HL-60/S4 treated with phorbol 12-myristate 13-acetate at 8.2 ng/mL for 4 days and 3 days (cell line): Measurements from ENCODE around the gene SSH2.
"Not testable (repeated sequence)": the region's sequence is repeated elsewhere in the genome, so short reads cannot be mapped to it uniquely, and the experiment has no call there.

Experiments used
- in situ Hi-C: fragments of 300-500 bp; cut with MboI; formaldehyde crosslinking; loops from 2 replicates; pipeline ENCODE4 v1.15.0; 2022; ENCODE audit warnings: low sequenced_read_pairs

Gene SSH2, protein sequence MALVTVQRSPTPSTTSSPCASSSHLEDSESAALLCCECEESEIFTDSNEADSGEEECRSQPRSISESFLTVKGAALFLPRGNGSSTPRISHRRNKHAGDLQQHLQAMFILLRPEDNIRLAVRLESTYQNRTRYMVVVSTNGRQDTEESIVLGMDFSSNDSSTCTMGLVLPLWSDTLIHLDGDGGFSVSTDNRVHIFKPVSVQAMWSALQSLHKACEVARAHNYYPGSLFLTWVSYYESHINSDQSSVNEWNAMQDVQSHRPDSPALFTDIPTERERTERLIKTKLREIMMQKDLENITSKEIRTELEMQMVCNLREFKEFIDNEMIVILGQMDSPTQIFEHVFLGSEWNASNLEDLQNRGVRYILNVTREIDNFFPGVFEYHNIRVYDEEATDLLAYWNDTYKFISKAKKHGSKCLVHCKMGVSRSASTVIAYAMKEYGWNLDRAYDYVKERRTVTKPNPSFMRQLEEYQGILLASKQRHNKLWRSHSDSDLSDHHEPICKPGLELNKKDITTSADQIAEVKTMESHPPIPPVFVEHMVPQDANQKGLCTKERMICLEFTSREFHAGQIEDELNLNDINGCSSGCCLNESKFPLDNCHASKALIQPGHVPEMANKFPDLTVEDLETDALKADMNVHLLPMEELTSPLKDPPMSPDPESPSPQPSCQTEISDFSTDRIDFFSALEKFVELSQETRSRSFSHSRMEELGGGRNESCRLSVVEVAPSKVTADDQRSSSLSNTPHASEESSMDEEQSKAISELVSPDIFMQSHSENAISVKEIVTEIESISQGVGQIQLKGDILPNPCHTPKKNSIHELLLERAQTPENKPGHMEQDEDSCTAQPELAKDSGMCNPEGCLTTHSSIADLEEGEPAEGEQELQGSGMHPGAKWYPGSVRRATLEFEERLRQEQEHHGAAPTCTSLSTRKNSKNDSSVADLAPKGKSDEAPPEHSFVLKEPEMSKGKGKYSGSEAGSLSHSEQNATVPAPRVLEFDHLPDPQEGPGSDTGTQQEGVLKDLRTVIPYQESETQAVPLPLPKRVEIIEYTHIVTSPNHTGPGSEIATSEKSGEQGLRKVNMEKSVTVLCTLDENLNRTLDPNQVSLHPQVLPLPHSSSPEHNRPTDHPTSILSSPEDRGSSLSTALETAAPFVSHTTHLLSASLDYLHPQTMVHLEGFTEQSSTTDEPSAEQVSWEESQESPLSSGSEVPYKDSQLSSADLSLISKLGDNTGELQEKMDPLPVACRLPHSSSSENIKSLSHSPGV (N-terminal part only)

DNA sequence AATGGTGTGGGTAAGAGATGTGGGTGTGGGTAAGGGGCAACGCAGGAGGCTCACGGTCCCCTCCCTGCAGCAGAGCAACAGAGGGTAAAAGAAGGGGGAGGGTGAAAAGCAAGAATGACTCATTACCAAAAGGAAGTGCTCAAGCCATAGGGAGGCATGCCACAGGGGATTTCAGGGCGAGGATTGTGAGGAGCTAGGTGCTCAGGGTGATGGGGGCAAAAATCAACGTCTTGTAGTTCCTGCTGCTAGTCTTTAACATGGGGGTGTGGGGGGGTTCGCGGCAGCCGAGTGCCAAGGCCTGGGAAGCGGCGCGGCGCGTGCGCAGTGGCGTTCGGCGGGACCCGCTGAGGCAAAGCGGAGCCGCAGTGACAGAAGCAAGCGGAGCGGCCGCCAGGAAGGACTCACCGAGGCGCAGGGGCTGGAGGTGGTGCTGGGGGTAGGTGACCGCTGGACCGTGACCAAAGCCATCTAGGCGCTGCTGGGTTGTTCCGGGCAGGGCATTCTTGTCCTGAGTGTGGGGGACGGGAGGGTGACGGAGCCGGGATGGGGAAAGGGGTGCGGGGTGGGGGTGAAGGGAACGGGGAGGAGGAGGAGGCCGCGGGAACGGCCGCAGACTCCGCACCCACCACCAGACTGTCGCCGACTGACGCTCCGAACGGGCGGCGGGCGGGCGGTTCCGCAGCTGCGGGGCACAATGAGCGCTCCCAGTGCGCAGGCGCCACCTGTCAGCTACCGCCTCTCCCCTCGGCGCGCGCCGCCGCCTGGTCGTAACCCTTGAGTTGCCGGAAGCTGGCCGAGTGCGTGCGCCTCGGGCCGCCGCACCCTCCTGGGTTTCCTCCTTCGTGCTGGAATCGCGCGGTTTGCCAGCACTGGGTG lies at the start of gene SSH2:
TSS of gene SSH2 (minus strand) at position 696 of the 876 bp plus-strand sequence. CDS start at position 468, 228 bp downstream.
- in situ Hi-C loops = loop anchor here (25.0 kb wide), 1 partner anchor 117 kb away; no protein-coding TSS in a partner anchor

DNA sequence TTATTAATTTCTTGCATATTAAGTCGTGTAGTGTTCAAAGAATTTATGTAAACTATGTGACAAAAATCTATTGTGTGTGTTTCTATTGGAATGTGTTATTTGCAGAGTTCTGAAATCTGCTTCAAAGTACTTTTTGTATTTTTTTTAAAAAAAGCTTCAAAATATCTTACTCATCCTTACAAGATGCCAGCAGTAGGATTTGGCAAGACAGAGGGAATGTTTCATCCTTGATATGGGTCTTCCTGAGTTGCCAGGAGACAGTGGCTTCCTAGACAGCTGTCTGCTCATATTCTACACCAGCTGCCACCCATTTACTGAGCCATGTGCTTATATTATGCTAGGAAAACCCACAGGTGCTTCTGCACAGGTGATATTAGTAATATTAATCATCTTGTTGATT lies 47.8 kb upstream of the SSH2 start:
- in situ Hi-C loops = no loop called here

DNA sequence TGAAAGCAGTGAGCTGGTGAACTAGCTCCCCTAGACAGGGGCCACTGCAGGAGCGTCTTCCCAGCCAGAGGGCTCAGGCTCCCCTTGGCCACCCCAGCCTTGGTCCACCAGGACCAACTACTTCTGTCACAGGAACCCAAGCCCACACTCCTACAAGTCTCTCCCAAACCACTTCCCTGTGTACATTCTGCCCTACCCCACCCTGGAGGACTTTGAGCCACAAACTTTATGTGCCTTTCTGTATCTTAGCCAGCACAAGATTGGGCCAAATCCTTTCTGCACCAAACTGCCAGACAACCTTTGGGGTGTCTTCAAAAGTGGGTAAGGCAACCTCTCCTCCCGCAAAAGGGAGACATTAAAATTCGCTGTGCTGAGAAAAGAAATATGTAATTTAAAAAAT lies 43.0 kb upstream of the SSH2 start:
- in situ Hi-C loops = no loop called here

DNA sequence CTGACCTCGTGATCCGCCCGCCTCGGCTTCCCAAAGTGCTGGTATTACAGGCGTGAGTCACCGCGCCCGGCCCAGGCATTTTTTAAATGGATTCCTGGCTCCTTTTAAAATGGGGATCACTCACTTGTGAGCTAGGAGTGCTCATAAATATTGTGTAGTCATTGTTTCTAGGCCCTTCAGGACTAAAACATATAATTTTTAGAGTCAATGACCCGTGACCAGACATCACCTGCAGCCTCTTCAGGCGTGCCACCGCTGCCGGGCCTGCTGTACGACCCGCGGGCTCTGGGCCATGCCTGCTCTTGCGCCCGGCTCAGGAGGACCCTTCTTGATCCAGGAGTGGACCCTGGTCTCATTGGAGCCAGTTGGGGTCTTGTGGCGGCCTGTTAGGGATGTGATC lies 42.2 kb upstream of the SSH2 start:
- in situ Hi-C loops = no loop called here

DNA sequence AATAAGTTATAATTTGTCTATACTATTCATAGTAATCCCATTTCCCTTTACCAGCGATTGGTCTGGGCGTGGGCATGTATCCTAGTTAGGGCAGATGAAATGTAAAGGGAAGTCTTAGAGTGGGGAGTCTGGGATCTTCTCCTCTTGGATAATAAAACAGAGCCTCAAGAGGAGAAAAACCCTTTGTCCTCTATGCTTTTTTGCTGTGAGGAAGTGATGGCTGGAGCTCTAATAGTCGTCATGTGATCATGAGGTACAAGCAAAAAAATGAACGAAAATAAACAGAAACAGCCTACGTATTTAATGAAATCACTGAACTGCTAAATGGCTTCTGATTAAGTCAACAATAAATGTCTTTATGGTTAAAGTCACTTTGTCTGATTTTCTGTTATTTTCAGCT lies 38.2 kb upstream of the SSH2 start:
- in situ Hi-C loops = no loop called here

DNA sequence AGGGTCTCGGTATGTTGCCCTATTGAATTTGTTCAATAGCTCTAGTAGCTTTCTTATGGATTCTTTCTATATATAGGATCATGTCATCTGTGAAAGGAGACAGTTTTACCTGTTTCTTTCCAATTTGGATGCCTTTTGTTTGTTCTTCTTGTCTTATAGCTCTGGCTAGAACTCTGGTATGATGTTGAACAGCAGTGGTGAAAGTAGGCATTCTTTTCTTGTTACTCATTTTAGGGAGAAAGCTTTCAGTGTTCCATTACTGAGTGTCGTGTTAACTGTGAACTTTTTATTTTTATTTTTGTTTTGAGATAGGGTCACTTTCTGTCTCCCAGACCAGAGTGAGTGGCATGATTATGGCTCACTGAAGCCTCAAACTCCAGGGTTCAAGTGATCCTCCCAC lies 32.6 kb upstream of the SSH2 start:
- in situ Hi-C loops = no loop called here

DNA sequence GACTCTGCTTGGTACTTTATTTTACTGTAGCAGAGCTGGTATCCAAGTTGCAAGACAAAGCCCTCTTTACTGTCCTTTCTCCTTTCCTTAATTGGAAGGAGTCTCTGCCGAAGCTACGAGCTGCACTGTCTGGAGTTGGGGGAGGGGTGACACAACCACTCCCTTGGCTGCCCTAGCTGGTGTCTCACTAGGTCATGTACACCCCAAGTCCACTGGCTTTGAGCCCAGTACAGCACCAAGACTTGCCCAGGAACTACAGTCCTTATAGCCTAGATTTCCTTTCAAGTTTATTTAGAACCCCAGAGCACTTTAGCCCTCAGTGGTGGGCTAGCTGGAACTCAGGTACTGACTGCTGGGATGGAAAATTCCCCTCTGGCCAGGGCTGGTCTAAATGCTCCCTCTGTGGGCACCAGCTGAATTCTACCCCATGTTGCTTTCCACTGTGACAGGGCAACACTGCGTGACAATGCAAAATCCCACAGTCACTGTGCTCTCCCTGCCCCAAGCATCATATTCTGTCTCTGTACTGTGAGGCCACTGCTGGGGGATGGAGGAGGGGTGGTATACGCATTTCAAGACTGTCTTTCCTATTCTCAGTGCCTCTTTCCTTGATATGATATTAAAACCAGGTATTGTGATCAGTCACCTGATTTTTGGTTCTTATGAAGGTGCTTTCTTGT lies 29.8 kb upstream of the SSH2 start:
- in situ Hi-C loops = no loop called here

DNA sequence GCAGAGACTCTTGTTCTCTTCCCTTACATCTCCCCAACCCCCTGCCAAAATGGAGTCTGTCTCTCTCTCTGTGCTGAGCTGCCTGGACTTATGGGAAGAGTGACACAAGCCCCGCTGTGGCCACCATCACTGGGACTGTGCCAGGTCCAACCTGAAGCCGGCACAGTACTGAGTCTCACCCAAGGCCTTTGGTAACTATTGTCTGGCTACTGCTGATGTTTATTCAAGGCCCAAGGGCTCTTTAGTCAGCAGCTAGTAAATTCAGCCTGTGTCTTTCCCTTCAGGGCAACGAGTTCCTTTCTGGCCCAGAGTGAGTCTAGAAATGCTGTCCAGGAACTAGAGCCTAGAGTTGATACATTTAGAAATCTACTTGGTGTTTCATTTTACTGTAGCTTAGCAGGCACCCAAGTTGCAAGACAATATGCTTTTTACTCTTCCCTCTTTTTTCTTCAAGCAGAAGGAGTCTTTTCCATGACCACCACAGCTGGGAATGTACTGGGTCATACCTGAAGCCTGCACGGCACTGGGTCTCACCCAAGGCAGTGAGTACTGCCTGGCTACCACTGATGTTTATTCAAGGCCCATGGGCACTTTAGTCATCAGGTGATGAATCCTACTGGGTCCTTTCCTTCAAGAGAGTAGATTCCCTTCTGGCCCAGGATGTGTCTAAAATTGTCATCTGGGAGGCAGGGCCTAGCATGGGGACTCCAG lies 29.1 kb upstream of the SSH2 start:
- in situ Hi-C loops = no loop called here

DNA sequence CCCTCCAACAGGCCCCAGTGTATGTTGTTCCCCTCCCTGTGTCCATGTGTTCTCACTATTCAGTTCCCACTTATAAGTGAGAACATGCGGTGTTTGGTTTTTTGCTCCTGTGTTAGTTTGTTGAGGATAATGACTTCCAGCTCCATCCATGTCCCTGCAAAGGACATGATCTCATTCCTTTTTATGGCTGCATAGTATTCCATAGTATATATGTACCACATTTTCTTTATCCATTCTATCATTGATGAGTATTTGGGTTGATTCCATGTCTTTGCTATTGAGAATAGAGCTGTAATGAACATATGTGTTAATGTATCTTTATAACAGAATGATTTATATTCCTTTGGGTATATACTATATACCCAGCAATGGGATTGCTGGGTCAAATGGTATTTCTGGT lies 27.5 kb upstream of the SSH2 start:
- in situ Hi-C loops = not testable (repeated sequence)

DNA sequence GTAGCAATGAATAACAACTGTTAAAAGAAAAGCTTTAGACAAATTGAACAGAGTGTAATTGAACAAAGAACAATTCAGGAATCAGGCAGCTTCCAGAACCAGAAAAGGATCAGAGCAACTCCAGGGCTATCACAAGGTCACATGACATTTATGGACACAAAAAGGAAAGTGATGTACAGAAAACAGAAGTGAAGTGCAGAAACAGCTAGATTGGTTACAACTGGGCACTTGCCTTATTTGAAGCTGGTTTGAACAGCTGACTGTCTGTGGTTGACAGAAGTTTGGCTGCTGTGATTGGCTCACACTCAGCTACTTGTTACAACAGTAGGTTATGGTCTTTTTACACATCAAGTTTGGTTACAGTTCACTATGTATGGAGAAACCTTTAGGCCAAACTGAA lies 26.2 kb upstream of the SSH2 start:
- in situ Hi-C loops = no loop called here

DNA sequence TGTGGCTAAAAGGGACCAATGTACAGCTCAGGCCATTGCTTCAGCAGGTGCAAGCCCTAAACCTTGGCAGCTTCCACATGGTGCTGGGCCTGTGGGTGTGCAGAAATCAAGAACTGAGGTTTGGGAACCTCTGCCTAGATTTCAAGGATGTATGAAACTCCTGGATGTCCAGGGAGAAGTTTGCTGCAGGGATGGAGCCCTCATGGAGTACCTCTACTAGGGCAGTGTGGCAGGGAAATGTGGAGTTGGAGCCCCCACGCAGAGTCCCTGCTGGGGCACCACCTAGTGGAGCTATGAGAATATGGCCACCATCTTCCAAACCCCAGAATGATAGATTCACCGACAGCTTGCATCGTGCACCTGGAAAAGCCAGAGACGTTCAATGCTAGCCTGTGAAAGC lies 24.4 kb upstream of the SSH2 start:
- in situ Hi-C loops = no loop called here

DNA sequence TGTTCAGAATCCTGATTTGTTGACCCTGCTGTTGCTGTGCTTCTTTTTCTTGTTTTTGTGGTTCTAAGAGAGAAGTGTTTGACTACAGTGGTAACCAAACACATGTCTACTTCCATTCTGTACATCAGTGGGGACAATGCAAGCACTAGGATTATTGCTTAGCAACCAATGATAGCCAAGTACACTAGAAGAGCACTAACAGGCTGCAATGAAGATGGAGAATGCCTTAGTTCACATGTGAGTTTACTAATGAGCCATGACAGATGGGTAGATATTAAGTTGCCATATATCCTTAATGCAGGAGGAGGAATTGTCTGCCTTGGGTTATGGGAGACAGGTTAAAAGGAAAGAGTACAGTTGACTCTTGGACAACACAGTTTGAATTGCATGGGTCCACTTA lies 19.7 kb upstream of the SSH2 start:
- in situ Hi-C loops = loop anchor here (25.0 kb wide), 1 partner anchor 137 kb away; no protein-coding TSS in a partner anchor

DNA sequence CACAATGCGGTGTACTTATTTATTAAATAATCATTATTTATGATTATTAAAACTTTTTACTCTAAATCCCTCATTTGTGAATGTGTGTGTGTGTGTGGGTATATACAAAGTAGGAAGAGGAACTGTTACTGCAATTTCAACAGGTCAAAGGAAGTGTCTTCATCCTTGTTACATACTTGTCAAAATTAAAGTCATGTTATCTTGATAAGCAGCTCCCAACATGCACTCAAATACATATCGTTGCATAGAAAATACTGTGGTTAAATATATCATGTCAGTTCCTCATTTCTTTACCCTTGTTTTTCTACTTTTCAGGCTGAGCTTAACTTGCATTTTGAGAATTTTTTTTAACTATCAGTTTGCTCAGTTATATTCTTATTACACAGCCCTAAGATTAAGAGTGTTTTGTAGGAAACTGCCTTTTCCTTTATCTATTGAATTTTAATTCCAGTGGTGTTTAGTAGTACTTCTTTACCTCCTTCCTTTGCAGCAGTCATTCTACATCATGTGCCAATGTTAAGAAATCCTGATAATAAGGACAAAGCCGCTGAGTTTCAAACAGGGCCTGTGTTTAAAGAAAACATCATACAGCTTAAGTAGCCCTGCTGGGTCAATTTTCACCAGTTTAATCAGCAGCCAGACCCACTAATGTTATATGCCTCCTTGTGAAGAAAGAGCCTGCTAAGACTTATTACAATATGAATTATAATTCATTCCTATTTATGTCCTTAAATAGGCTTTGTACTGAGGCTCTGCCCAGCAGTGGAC lies 18.6 kb upstream of the SSH2 start:
- in situ Hi-C loops = loop anchor here (25.0 kb wide), 1 partner anchor 136 kb away; no protein-coding TSS in a partner anchor

DNA sequence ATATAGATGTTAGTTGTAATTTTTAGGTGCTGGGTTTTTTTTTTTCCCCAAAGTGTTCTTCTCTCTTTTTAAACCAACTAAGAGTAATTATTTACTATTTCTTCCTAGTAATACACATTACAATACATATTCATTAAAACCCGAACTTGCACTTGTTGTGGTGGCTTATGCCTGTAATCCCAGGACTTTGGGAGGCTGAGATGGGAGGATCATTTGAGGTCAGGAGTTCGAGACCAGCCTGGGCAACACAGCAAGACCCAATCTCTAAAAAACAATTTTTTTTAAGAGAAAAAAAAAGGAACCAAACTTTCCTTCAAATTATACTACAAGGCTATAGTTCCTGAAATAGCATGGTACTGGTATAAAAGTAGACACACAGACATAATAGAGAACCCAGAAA lies 15.3 kb upstream of the SSH2 start:
- in situ Hi-C loops = loop anchor here (25.0 kb wide), 1 partner anchor 133 kb away; no protein-coding TSS in a partner anchor

DNA sequence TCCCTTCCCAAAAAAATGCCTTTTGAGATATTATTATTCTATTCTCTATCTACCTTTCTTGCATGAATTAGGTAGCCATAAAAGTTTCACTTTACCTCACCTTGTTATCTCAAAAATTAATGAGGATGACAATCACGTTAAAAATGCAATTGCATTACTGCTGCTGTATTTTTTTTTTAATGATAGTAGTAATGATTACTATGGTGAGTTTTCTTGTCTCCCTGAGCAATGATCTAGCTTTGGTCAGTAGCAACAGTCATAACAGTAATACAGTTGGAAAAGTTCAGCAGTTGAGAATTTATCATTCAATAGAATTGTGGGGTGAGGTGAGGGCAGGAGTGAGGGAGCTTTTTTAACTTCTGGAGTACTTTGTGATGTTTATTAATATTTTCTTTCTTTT lies 11.3 kb upstream of the SSH2 start, which contains the start of gene EFCAB5:
TSS of gene EFCAB5 (plus strand) at position 301 of the 400 bp plus-strand sequence. CDS start 163 bp downstream, outside the sequence.
- in situ Hi-C loops = loop anchor here (25.0 kb wide), 1 partner anchor 129 kb away; no protein-coding TSS in a partner anchor

DNA sequence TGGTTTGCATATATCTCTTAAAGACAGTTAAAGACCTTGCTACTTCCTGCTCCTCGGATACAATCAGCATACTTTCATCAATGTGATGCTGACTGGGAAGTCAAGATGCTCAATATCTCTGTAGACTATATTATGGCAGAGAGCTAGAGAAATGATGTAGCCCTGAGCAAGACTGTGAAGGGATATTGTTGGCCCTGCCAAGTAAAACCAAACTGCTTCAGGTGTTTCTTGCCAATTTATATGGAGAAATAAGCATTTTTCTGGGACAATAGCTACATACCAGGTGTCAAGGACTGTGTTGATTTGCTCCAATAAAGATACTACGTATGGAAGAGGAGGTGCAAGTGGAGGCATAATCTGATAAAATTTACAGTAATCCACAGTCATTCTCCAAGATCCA lies 6.7 kb upstream of the SSH2 start:
- in situ Hi-C loops = loop anchor here (25.0 kb wide), 1 partner anchor 124 kb away; no protein-coding TSS in a partner anchor

DNA sequence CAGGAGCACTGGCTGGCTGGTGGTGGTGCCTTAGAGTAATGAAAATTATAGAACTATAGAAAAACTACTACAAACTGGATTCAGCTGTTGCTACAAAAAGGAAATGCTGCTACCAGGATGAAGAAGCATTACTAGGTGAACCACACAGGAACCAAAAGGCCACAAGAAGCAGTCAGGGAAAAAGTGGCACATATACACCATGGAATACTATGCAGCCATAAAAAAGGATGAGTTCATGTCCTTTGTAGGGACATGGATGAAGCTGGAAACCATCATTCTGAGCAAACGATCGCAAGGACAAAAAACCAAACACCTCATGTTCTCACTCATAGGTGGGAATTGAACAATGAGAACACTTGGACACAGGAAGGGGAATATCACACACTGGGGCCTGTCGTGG lies 5.9 kb upstream of the SSH2 start:
- in situ Hi-C loops = loop anchor here (25.0 kb wide), 1 partner anchor 124 kb away; no protein-coding TSS in a partner anchor

DNA sequence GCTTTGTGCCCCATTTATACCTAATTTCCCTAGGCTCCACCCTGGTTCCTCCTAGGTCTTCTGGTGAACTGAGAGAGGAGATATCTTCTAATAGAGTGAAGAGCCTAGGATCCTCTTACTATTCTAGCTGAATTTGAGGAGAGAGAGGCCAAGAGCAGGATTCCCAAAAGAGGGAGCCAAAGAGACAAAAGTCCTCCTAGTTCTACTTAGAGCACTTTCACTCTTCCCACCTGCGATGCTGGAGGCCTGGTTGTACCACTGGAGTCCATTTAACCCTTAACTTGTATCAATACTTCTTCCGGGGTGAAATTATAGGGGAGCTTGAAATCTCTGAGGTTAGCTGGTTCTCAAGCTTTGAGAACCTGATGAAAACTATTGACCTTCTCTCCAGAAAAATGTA lies 3.4 kb upstream of the SSH2 start:
- in situ Hi-C loops = loop anchor here (25.0 kb wide), 1 partner anchor 121 kb away; no protein-coding TSS in a partner anchor
